HG02870 (cell line): ENCODE data around the gene KCNJ3.

Source experiments
- ATAC-seq: cut with Tn5 transposase; IDR thresholded peaks from one replicate; pipeline ENCODE4 v1.9.1; 2021; ENCODE audit warnings: mild to moderate bottlenecking, moderate library complexity; ENCODE audit not compliant: unreplicated experiment

KCNJ3 gene

GRCh38 chr2:154706660-154707059 lies 8.2 kb downstream of the KCNJ3 start:
- ATAC-seq, result no peak

GRCh38 chr2:154707994-154708575 lies 9.6 kb downstream of the KCNJ3 start:
- no peak for ATAC-seq

- no peak for ATAC-seq
Measured at GRCh38 chr2:154709215-154709614, 10.7 kb downstream of the KCNJ3 start.

GRCh38 chr2:154710078-154710477 lies 11.6 kb downstream of the KCNJ3 start:
- ATAC-seq, result no peak

- no peak for ATAC-seq
Measured at GRCh38 chr2:154710685-154711084, 12.2 kb downstream of the KCNJ3 start.

GRCh38 chr2:154713675-154714074 lies 15.2 kb downstream of the KCNJ3 start:
- no peak for ATAC-seq

GRCh38 chr2:154720651-154721050 lies 22.2 kb downstream of the KCNJ3 start:
- ATAC-seq, result no peak

- ATAC-seq, result no peak
Measured at GRCh38 chr2:154724194-154724797, 25.8 kb downstream of the KCNJ3 start.

- ATAC-seq, result no peak
Measured at GRCh38 chr2:154740361-154740760, 41.9 kb downstream of the KCNJ3 start.

- no peak for ATAC-seq
Measured at GRCh38 chr2:154758871-154759270, 60.4 kb downstream of the KCNJ3 start.

- ATAC-seq, result no peak
Measured at GRCh38 chr2:154762638-154763037, 64.1 kb downstream of the KCNJ3 start.

- no peak for ATAC-seq
Measured at GRCh38 chr2:154771664-154772284, 73.3 kb downstream of the KCNJ3 start.

GRCh38 chr2:154776825-154777224 lies 78.3 kb downstream of the KCNJ3 start:
- no peak for ATAC-seq

GRCh38 chr2:154794406-154794805 lies 95.9 kb downstream of the KCNJ3 start:
- no peak for ATAC-seq

GRCh38 chr2:154795651-154796050 lies 97.2 kb downstream of the KCNJ3 start:
- no peak for ATAC-seq

- no peak for ATAC-seq
Measured at GRCh38 chr2:154804451-154804850, 106.0 kb downstream of the KCNJ3 start.

GRCh38 chr2:154813636-154814035 lies 115.1 kb downstream of the KCNJ3 start:
- ATAC-seq, result no peak

GRCh38 chr2:154814856-154815255 lies 116.4 kb downstream of the KCNJ3 start:
- no peak for ATAC-seq

GRCh38 chr2:154825358-154825757 lies 126.9 kb downstream of the KCNJ3 start:
- ATAC-seq, result no peak

GRCh38 chr2:154826827-154827226 lies 128.3 kb downstream of the KCNJ3 start:
- no peak for ATAC-seq

GRCh38 chr2:154827286-154827685 lies 128.8 kb downstream of the KCNJ3 start:
- no peak for ATAC-seq

- no peak for ATAC-seq
Measured at GRCh38 chr2:154832711-154833110, 134.2 kb downstream of the KCNJ3 start.

GRCh38 chr2:154836632-154837031 lies 138.1 kb downstream of the KCNJ3 start:
- ATAC-seq, result no peak
